ENCODE data around the gene CBX5. TPM values are rescaled to one million over a fixed set of nuclear protein-coding genes. Genes with fewer than 3 reads are reported as not detected.

CBX5 gene
- total RNA-seq, 1 experiment from 2014 or later: 130 TPM

DNA sequence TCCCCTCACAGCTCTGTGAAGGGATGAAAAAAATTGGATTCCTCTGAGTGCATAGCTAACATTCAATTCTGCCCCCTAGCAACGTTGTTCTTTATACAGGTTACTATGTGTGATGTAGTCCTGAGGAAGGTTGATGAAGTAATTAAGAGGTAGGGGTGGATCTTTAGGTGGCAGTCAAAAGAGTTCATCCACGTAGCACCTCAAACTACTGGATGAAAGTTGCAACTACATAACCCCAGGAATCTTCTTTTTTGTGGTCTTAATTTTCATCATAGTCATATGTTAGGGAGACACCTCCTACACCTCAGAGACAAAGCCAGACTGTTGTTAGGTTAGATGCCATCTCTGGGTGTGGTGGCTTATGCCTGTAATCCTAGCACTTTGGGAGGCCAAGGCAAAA lies 31.1 kb upstream of the CBX5 start:
- ChIA-PET POLR2A (no interaction called here), CTCF (interaction anchor here (0.7 kb wide), 1 partner anchor 109 kb away, joined by 8 read pairs; no protein-coding TSS in a partner anchor)
- ATAC-seq (no peak), DNase-seq (ENCODE audit: low read depth, low spot score) (no peak)
- TF ChIP-seq, protein P1, sequence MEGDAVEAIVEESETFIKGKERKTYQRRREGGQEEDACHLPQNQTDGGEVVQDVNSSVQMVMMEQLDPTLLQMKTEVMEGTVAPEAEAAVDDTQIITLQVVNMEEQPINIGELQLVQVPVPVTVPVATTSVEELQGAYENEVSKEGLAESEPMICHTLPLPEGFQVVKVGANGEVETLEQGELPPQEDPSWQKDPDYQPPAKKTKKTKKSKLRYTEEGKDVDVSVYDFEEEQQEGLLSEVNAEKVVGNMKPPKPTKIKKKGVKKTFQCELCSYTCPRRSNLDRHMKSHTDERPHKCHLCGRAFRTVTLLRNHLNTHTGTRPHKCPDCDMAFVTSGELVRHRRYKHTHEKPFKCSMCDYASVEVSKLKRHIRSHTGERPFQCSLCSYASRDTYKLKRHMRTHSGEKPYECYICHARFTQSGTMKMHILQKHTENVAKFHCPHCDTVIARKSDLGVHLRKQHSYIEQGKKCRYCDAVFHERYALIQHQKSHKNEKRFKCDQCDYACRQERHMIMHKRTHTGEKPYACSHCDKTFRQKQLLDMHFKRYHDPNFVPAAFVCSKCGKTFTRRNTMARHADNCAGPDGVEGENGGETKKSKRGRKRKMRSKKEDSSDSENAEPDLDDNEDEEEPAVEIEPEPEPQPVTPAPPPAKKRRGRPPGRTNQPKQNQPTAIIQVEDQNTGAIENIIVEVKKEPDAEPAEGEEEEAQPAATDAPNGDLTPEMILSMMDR (IDR thresholded peaks at IDR 0.05): no peak
- TF ChIP-seq TCF7L2 (IDR thresholded peaks at IDR 0.05; ENCODE audit: low read depth, low read length) (no peak), POLR2AphosphoS5 (IDR thresholded peaks at IDR 0.05; ENCODE audit: low read depth, low read length) (no peak), SIN3A (IDR thresholded peaks at IDR 0.05; ENCODE audit: borderline replicate concordance, insufficient read depth, low read depth, low read length) (no peak)
- TF ChIP-seq, protein P2, sequence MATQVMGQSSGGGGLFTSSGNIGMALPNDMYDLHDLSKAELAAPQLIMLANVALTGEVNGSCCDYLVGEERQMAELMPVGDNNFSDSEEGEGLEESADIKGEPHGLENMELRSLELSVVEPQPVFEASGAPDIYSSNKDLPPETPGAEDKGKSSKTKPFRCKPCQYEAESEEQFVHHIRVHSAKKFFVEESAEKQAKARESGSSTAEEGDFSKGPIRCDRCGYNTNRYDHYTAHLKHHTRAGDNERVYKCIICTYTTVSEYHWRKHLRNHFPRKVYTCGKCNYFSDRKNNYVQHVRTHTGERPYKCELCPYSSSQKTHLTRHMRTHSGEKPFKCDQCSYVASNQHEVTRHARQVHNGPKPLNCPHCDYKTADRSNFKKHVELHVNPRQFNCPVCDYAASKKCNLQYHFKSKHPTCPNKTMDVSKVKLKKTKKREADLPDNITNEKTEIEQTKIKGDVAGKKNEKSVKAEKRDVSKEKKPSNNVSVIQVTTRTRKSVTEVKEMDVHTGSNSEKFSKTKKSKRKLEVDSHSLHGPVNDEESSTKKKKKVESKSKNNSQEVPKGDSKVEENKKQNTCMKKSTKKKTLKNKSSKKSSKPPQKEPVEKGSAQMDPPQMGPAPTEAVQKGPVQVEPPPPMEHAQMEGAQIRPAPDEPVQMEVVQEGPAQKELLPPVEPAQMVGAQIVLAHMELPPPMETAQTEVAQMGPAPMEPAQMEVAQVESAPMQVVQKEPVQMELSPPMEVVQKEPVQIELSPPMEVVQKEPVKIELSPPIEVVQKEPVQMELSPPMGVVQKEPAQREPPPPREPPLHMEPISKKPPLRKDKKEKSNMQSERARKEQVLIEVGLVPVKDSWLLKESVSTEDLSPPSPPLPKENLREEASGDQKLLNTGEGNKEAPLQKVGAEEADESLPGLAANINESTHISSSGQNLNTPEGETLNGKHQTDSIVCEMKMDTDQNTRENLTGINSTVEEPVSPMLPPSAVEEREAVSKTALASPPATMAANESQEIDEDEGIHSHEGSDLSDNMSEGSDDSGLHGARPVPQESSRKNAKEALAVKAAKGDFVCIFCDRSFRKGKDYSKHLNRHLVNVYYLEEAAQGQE (IDR thresholded peaks at IDR 0.05; ENCODE audit: insufficient read depth in 1 of 2, low read depth in 2 of 2, low read length in 1 of 2): no peak
- H3K4me3 ChIP-seq (ENCODE audit: low read depth in 2 of 2, low read length in 2 of 2): no peak overlapping the region
- H3K9me3 ChIP-seq (ENCODE audit: control insufficient read depth, insufficient read depth, low read depth, low read length): no peaks in the 10 kb centered on the region
- no peaks in the 10 kb centered on the region for H3K27me3 ChIP-seq (ENCODE audit: control insufficient read depth, insufficient read depth, low read length)
- BruUV-seq (replicated peaks): no TSS peak
- H3K36me3 ChIP-seq (ENCODE audit: control insufficient read depth, insufficient read depth, low read length): no peaks in the 10 kb centered on the region
- H3K27ac ChIP-seq (ENCODE audit: low read length): no peak overlapping the region
- in situ Hi-C loops (cut with HindIII; ENCODE audit: low pct_unique_long_range_greater_than_20kb, low sequenced_read_pairs) (no loop called here), intact Hi-C loops (cut with micrococcal nuclease; ENCODE audit: unreplicated experiment) (no loop called here)
- no peaks in the 10 kb centered on the region for H3K4me1 ChIP-seq (ENCODE audit: control insufficient read depth, insufficient read depth, low read length)

DNA sequence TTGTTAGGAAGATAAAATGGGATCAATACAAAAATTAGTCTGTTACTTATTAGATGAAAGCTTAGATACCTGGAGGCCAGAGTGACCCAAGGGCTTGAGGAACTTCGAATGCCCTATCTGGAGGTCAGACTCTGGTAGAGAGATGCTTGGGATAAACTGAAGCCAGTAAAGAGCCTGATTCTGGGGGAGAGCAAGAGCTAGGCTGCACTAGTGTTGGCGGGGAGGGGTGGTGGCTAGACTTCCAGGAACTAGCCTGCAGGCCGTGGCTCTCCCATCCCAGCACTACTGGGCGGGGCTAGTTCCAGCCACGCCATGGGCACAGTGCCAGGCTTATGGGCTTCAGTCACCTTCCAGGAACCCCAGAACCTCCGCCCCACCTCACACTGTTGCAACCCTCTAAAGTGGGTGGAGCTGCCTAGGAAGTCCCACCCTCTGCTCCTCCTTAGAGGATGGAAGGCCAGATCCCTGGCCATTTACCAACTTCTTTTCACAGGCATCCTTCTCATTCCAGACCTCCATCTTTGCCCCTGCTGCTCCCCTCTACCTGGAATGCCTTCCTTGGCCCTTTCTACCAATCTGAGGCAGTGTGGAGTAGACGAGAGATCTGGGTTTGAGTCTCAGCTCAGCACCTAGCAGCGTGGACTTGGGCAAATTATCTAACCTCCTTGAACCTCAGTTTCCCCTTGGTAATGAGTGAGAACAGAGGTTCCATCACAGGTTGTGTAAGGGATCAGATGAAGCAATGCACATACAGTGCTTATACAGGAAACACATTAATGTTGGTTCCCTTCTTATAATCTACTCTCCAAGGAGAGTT lies 27.2 kb upstream of the CBX5 start:
- Histone ChIP-seq H3K27me3 (ENCODE audit: control insufficient read depth, insufficient read depth, low read length) (no peaks in the 10 kb centered on the region), H3K27ac (ENCODE audit: low read length) (no peak overlapping the region), H3K4me3 (ENCODE audit: low read depth in 2 of 2, low read length in 2 of 2) (no peak overlapping the region), H3K9me3 (ENCODE audit: control insufficient read depth, insufficient read depth, low read depth, low read length) (no peaks in the 10 kb centered on the region), H3K4me1 (ENCODE audit: control insufficient read depth, insufficient read depth, low read length) (no peaks in the 10 kb centered on the region), H3K36me3 (ENCODE audit: control insufficient read depth, insufficient read depth, low read length) (no peaks in the 10 kb centered on the region)
- ATAC-seq: peak; percentile 62
- DNase-seq (ENCODE audit: low read depth, low spot score): no peak
- CTCF ChIA-PET: interaction anchor here (0.8 kb wide), 1 partner anchor 26 kb away, joined by 3 read pairs; no protein-coding TSS in a partner anchor
- BruUV-seq (replicated peaks): no TSS peak
- TF ChIP-seq TCF7L2 (IDR thresholded peaks at IDR 0.05; ENCODE audit: low read depth, low read length) (no peak), POLR2AphosphoS5 (IDR thresholded peaks at IDR 0.05; ENCODE audit: low read depth, low read length) (no peak), SIN3A (IDR thresholded peaks at IDR 0.05; ENCODE audit: borderline replicate concordance, insufficient read depth, low read depth, low read length) (no peak)
- TF ChIP-seq, protein P1 (IDR thresholded peaks at IDR 0.05): no peak
- TF ChIP-seq, protein P2 (IDR thresholded peaks at IDR 0.05; ENCODE audit: insufficient read depth in 1 of 2, low read depth in 2 of 2, low read length in 1 of 2): no peak
- POLR2A ChIA-PET: interaction anchor here (0.5 kb wide), 1 partner anchor 614 kb away, joined by 10 read pairs; no protein-coding TSS in a partner anchor
- in situ Hi-C loops (cut with HindIII; ENCODE audit: low pct_unique_long_range_greater_than_20kb, low sequenced_read_pairs): no loop called here
- intact Hi-C loops (cut with micrococcal nuclease; ENCODE audit: unreplicated experiment): no loop called here
